HCT116 (cell line): ENCODE results near the gene GPSM3. TPM values are rescaled to one million over a fixed set of nuclear protein-coding genes. Genes with fewer than 3 reads are reported as not detected.

Experiments
- ATAC-seq: fragments of 200-7000 bp; cut with Tn5 transposase; 2 replicates; pipeline ENCODE4 v1.9.1; 2020; ENCODE audit warnings: mild to moderate bottlenecking, moderate library complexity
- BruUV-seq: library from RNA; stranded (reverse); fragments of 400-500 nt; replicated peaks from 2 replicates; lab custom pipeline; 2021; lab: Mats Ljungman, UMichigan
- CTCF ChIA-PET: fragments of 300-600 bp; sonication (Branson Sonifier 250); formaldehyde crosslinking; loops from one replicate; lab custom pipeline; 2021; ENCODE audit warnings: antibody characterized with exemption; lab: Charles Lee
- POLR2A ChIA-PET: fragments of 300-600, 350-600 bp; sonication (Branson Sonifier 250); formaldehyde crosslinking; loops from one replicate; lab custom pipeline; 2021; ENCODE audit warnings: antibody characterized with exemption; lab: Charles Lee
- RAD21 ChIA-PET, 2 experiments: fragments of 300-600 bp; sonication (Branson Sonifier 250); formaldehyde crosslinking; loops; one replicate each; lab custom pipeline; 2023; ENCODE audit warnings: low total read pairs in 2 of 2; ENCODE audit not compliant: uncharacterized antibody in 2 of 2, unreplicated experiment in 2 of 2, low non-redundant PET in 1 of 2; lab: Charles Lee
- DNase-seq: peaks from one replicate; pipeline ENCODE4 v3.0.0-alpha.2; 2010; ENCODE audit warnings: low read depth, low spot score
- H2AFZ ChIP-seq: fragments of 200-600 bp; shearing (Covaris generic), sonication (generic); 2 replicates; pipeline ENCODE4 v1.6.1; 2017; ENCODE audit warnings: low read depth, mixed run types, mixed read lengths, antibody characterized with exemption, low read length; ENCODE audit not compliant: poor library complexity, severe bottlenecking
- H3K27ac ChIP-seq: 2 replicates; pipeline ENCODE4 v1.5.1; 2012; ENCODE audit warnings: low read depth, low read length
- H3K27me3 ChIP-seq: fragments of 200-600 bp; sonication (generic); 2 replicates; pipeline ENCODE4 v1.6.1; 2016; ENCODE audit warnings: mixed run types, low read length, mixed read lengths; ENCODE audit not compliant: insufficient read depth
- H3K36me3 ChIP-seq, 2 experiments: fragments of 200-500 bp in 1 of 2; fragments of 200-600 bp in 1 of 2; sonication (Bioruptor generic) in 1 of 2; sonication (generic) in 1 of 2; 2 replicates each; pipeline versions ENCODE4 v1.5.1 to v1.6.1; 2014 to 2016; ENCODE audit warnings: low read length in 2 of 2, inconsistent platforms in 1 of 2, mixed read lengths in 1 of 2, mixed run types in 1 of 2; ENCODE audit not compliant: insufficient read depth in 2 of 2, control insufficient read depth in 1 of 2
- H3K4me1 ChIP-seq, 2 experiments: fragments of 200-600 bp in 1 of 2; sonication (generic) in 1 of 2; 2 replicates each; pipeline versions ENCODE4 v1.5.1 to v1.6.1; 2012 to 2017; ENCODE audit warnings: low read length in 2 of 2, inconsistent platforms in 1 of 2, mild to moderate bottlenecking in 1 of 2, mixed read lengths in 1 of 2, mixed run types in 1 of 2, moderate library complexity in 1 of 2; ENCODE audit not compliant: insufficient read depth in 2 of 2, control insufficient read depth in 1 of 2
- H3K4me2 ChIP-seq: fragments of 200-600 bp; sonication (generic); 2 replicates; pipeline ENCODE4 v1.6.1; 2017; ENCODE audit warnings: mixed run types, low read length, mixed read lengths
- H3K4me3 ChIP-seq, 2 experiments: fragments of 200-600 bp in 1 of 2; sonication (generic) in 1 of 2; replicated peaks in 1 of 2; 2 replicates each; pipeline ENCODE4 v1.5.1; 2011 to 2016; ENCODE audit warnings: low read length in 2 of 2, control low read depth in 1 of 2, low read depth in 1 of 2, mild to moderate bottlenecking in 1 of 2, mixed read lengths in 1 of 2, mixed run types in 1 of 2
- H3K79me2 ChIP-seq: fragments of 200-600 bp; sonication (generic); 2 replicates; pipeline ENCODE4 v1.6.1; 2017; ENCODE audit warnings: mild to moderate bottlenecking, mixed run types, low read length, moderate library complexity, mixed read lengths; ENCODE audit not compliant: insufficient read depth
- H3K9ac ChIP-seq: fragments of 200-600 bp; sonication (generic); 2 replicates; pipeline ENCODE4 v1.6.1; 2016; ENCODE audit warnings: low read length, mixed read lengths
- H3K9me2 ChIP-seq: fragments of 200-600 bp; sonication (generic), shearing (Covaris generic); 2 replicates; pipeline ENCODE4 v1.6.1; 2017; ENCODE audit warnings: mixed run types, mild to moderate bottlenecking, moderate library complexity; ENCODE audit not compliant: insufficient read depth
- H3K9me3 ChIP-seq, 2 experiments: fragments of 200-500 bp in 1 of 2; fragments of 200-600 bp in 1 of 2; sonication (Bioruptor generic) in 1 of 2; sonication (generic) in 1 of 2; 2 replicates each; pipeline ENCODE4 v1.6.1; 2014 to 2017; ENCODE audit warnings: low read length in 2 of 2, mixed read lengths in 2 of 2, inconsistent platforms in 1 of 2, low read depth in 1 of 2, mild to moderate bottlenecking in 1 of 2, mixed run types in 1 of 2, moderate library complexity in 1 of 2; ENCODE audit not compliant: control insufficient read depth in 1 of 2, insufficient read depth in 1 of 2
- H4K20me1 ChIP-seq: fragments of 200-600 bp; sonication (generic), shearing (Covaris generic); 2 replicates; pipeline ENCODE4 v1.6.1; 2017; ENCODE audit warnings: mixed run types, mild to moderate bottlenecking, moderate library complexity; ENCODE audit not compliant: insufficient read depth
- CEBPB ChIP-seq: IDR thresholded peaks from 2 replicates; pipeline ENCODE4 v1.6.1; 2012; ENCODE audit warnings: low read depth
- CTCF ChIP-seq, 3 experiments: fragments of 200-600 bp in 1 of 3; sonication (generic) in 1 of 3; IDR thresholded peaks in 2 of 3; conservative IDR thresholded peaks in 1 of 3; 2 replicates each; pipeline ENCODE4 v1.5.1; 2012 to 2017; ENCODE audit warnings: low read depth in 2 of 3, low read length in 2 of 3, antibody characterized with exemption in 1 of 3, borderline replicate concordance in 1 of 3, control low read depth in 1 of 3, mild to moderate bottlenecking in 1 of 3, mixed read lengths in 1 of 3, mixed run types in 1 of 3, moderate library complexity in 1 of 3; ENCODE audit not compliant: insufficient read depth in 1 of 3
- POLR2A ChIP-seq: IDR thresholded peaks from 2 replicates; pipeline ENCODE4 v1.7.0; 2011; ENCODE audit warnings: borderline replicate concordance; ENCODE audit not compliant: insufficient read depth, insufficient read length; ENCODE audit errors: extremely low read depth
- SP1 ChIP-seq: IDR thresholded peaks from 2 replicates; pipeline ENCODE4 v1.6.1; 2012; ENCODE audit warnings: low read depth
- intact Hi-C: fragments of 100-400 bp; cut with micrococcal nuclease; formaldehyde crosslinking; loops from 2 replicates; pipeline ENCODE4 v1.10.0; 2022
- total RNA-seq: library from RNA; stranded (reverse); gene quantifications from one replicate; pipeline ENCODE4 v1.2.1, GENCODE V29; 2021; ENCODE audit not compliant: unreplicated experiment

Gene GPSM3
- total RNA-seq, 1 experiment from 2014 or later: 1.2 TPM

- TF ChIP-seq CTCF (IDR thresholded peaks at IDR 0.05 in 2 of 3, conservative IDR thresholded peaks at IDR 0.05 in 1 of 3; ENCODE audit: borderline replicate concordance in 1 of 3, insufficient read depth in 1 of 3, low read depth in 2 of 3, low read length in 2 of 3) (peak in 1 of 3 experiments; percentile 32; a peak in 2 of 6 replicates), SP1 (peak; percentile 89), CEBPB (no peak)
These were observed 38.6 kb downstream of the GPSM3 start, which contains the start of gene PPT2 (continued) for GRCh38 chr6:32153564-32154513.

GRCh38 chr6:32152769-32153563 lies 39.5 kb downstream of the GPSM3 start:
- RAD21 ChIA-PET: interaction anchor here in 1 of 2 experiments (0.7 kb wide), 1 partner anchor 43 kb away, joined by 4 read pairs; no protein-coding TSS in a partner anchor
- intact Hi-C loops: no loop called here
- POLR2A ChIA-PET: interaction anchor here (0.9 to 1.1 kb wide), 2 partner anchors 25 kb away, joined by 3 read pairs; partner anchors contain the start of gene ATF6B
- DNase-seq: no peak
- no peaks in the 10 kb centered on the region for H3K9me3 ChIP-seq
- TF ChIP-seq CEBPB (no peak), POLR2A (peak; percentile 5)
- TF ChIP-seq, all 23 proteins: peak for 1
- peaks cover 16% of the 10 kb centered on the region for H3K79me2 ChIP-seq
- CTCF ChIA-PET: interaction anchor here (0.5 kb wide), 1 partner anchor 36 kb away, joined by 3 read pairs; no protein-coding TSS in a partner anchor
- peak overlapping the region; percentile 98 for H3K27ac ChIP-seq
- H3K36me3 ChIP-seq: peaks cover 5 to 12% of the 10 kb centered on the region in 2 experiments; a peak in 3 of 4 replicates
- peak overlapping the region; percentile 95 for H3K4me2 ChIP-seq
- peak; percentile 37 for ATAC-seq
- H3K9me2 ChIP-seq: no peaks in the 10 kb centered on the region
- peak overlapping the region; percentile 93 for H3K9ac ChIP-seq
- H4K20me1 ChIP-seq: no peaks in the 10 kb centered on the region
- peak overlapping the region; percentile 93 to 95 for H3K4me3 ChIP-seq
- BruUV-seq: TSS peak; percentile 67
- H2AFZ ChIP-seq: no peak overlapping the region
- peaks cover 12 to 25% of the 10 kb centered on the region in 2 experiments for H3K4me1 ChIP-seq
- no peaks in the 10 kb centered on the region for H3K27me3 ChIP-seq
